ENCODE measurements around the gene MKNK2. TPM values are rescaled to one million over a fixed set of nuclear protein-coding genes. Genes with fewer than 3 reads are reported as not detected.
A peak's percentile ranks its signal among the peaks of the same experiment; 100 is the strongest.

Gene MKNK2
- total RNA-seq, 4 donors from 2014 or later = 113 to 267 (median 193) TPM

GRCh38 chr19:2064788-2065524 lies 13.9 kb upstream of the MKNK2 start:
- TF ChIP-seq POLR2AphosphoS5 (IDR thresholded peaks at IDR 0.05) (peak; percentile 49 to 57), EP300 (IDR thresholded peaks at IDR 0.05) (no peak)
- Histone ChIP-seq H3K4me1 (peaks cover 32 to 56% (median 49%) of the 10 kb centered on the region in 4 donors), H3K27ac (replicated peaks in 1 of 4) (peak overlapping the region; percentile 56 to 79 (median 64)), H3K27me3 (no peaks in the 10 kb centered on the region), H3K36me3 (no peaks in the 10 kb centered on the region), H3K9me3 (no peaks in the 10 kb centered on the region), H3K4me3 (peak overlapping the region in 2 of 4 donors; percentile 2 to 16)
- intact Hi-C loops (cut with DNase I) = no loop called here
- 63% methylated on average over 15 of the region's 38 CpGs for WGBS
- DNase-seq (ENCODE audit: extremely low spot score) = no peak

- WGBS = 86% methylated on average over 13 of the region's 13 CpGs
- intact Hi-C loops (cut with DNase I) = no loop called here
- TF ChIP-seq POLR2AphosphoS5 (IDR thresholded peaks at IDR 0.05) = no peak
- TF ChIP-seq POLR2A (IDR thresholded peaks at IDR 0.05; ENCODE audit: low read depth) = no peak
- TF ChIP-seq CTCF (IDR thresholded peaks at IDR 0.05) = no peak
- Histone ChIP-seq H3K27me3 (no peaks in the 10 kb centered on the region), H3K4me3 (peak overlapping the region in 2 of 4 donors; percentile 2 to 16), H3K4me1 (peaks cover 34 to 56% (median 49%) of the 10 kb centered on the region in 4 donors), H3K36me3 (no peaks in the 10 kb centered on the region), H3K27ac (replicated peaks in 1 of 4) (peak overlapping the region; percentile 56 to 79 (median 64)), H3K9me3 (no peaks in the 10 kb centered on the region)
- DNase-seq (ENCODE audit: extremely low spot score) = no peak
Measured at GRCh38 chr19:2064395-2064787, 13.3 kb upstream of the MKNK2 start.

- Histone ChIP-seq H3K4me1 (peaks cover 37 to 58% (median 51%) of the 10 kb centered on the region in 4 donors), H3K9me3 (no peaks in the 10 kb centered on the region), H3K27me3 (no peaks in the 10 kb centered on the region), H3K4me3 (no peak overlapping the region), H3K27ac (replicated peaks in 1 of 4) (peak overlapping the region in 2 of 4 donors; percentile 59 to 79), H3K36me3 (no peaks in the 10 kb centered on the region)
- intact Hi-C loops (cut with DNase I) = no loop called here
- TF ChIP-seq EP300 (IDR thresholded peaks at IDR 0.05) (no peak), CTCF (IDR thresholded peaks at IDR 0.05) (no peak), POLR2AphosphoS5 (IDR thresholded peaks at IDR 0.05) (no peak), POLR2A (IDR thresholded peaks at IDR 0.05; ENCODE audit: low read depth) (no peak)
- 79% methylated on average over 8 of the region's 8 CpGs for WGBS
- no peak for DNase-seq (ENCODE audit: extremely low spot score)
Measured at GRCh38 chr19:2063824-2064223, 12.8 kb upstream of the MKNK2 start.

GRCh38 chr19:2062770-2063169 lies 11.7 kb upstream of the MKNK2 start:
- Histone ChIP-seq H3K27ac (replicated peaks in 1 of 4) (peak overlapping the region in 1 of 4 donors; percentile 99), H3K36me3 (no peaks in the 10 kb centered on the region), H3K27me3 (no peaks in the 10 kb centered on the region), H3K9me3 (no peaks in the 10 kb centered on the region), H3K4me1 (peaks cover 38 to 67% (median 61%) of the 10 kb centered on the region in 4 donors), H3K4me3 (no peak overlapping the region)
- intact Hi-C loops (cut with DNase I) = no loop called here
- no peak for DNase-seq (ENCODE audit: extremely low spot score)
- no peak for TF ChIP-seq EP300 (IDR thresholded peaks at IDR 0.05)
- no peak for TF ChIP-seq POLR2AphosphoS5 (IDR thresholded peaks at IDR 0.05)
- no peak for TF ChIP-seq POLR2A (IDR thresholded peaks at IDR 0.05; ENCODE audit: low read depth)
- no peak for TF ChIP-seq CTCF (IDR thresholded peaks at IDR 0.05)
- 61% methylated on average over 9 of the region's 9 CpGs for WGBS

GRCh38 chr19:2062389-2062729 lies 11.3 kb upstream of the MKNK2 start:
- Histone ChIP-seq H3K36me3 (no peaks in the 10 kb centered on the region), H3K4me1 (peaks cover 40 to 71% (median 65%) of the 10 kb centered on the region in 4 donors), H3K27ac (replicated peaks in 1 of 4) (peak overlapping the region; percentile 99 to 100 (median 100)), H3K27me3 (no peaks in the 10 kb centered on the region), H3K9me3 (no peaks in the 10 kb centered on the region), H3K4me3 (peak overlapping the region; percentile 73 to 82 (median 78))
- 56% methylated on average over 6 of the region's 10 CpGs for WGBS
- no peak for DNase-seq (ENCODE audit: extremely low spot score)
- intact Hi-C loops (cut with DNase I) = no loop called here
- TF ChIP-seq POLR2AphosphoS5 (IDR thresholded peaks at IDR 0.05) = no peak
- TF ChIP-seq CTCF (IDR thresholded peaks at IDR 0.05) = no peak
